DMS114 treated with DMSO at 0.1 percent for 48 hours (cell line): ENCODE data around the gene PNLIPRP2.

ENCODE experiments used
- DNase-seq: peaks from one replicate; lab custom pipeline; 2025; ENCODE audit not compliant: unreplicated experiment; lab: John Stamatoyannopoulos, UW

The PNLIPRP2 gene

GRCh38 chr10:116679351-116679750, 58.6 kb downstream of the PNLIPRP2 start:
- no peak for DNase-seq

GRCh38 chr10:116683166-116683565, 62.4 kb downstream of the PNLIPRP2 start:
- no peak for DNase-seq

GRCh38 chr10:116683821-116684220, 63.1 kb downstream of the PNLIPRP2 start:
- no peak for DNase-seq

- DNase-seq = no peak
These were observed 64.0 kb downstream of the PNLIPRP2 start for GRCh38 chr10:116684781-116685180.

- DNase-seq = no peak
These were observed 65.1 kb downstream of the PNLIPRP2 start for GRCh38 chr10:116685807-116686206.

GRCh38 chr10:116686632-116687031, 65.9 kb downstream of the PNLIPRP2 start:
- no peak for DNase-seq

- DNase-seq = no peak
These were observed 66.9 kb downstream of the PNLIPRP2 start for GRCh38 chr10:116687633-116688032.

- DNase-seq = no peak
These were observed 67.5 kb downstream of the PNLIPRP2 start for GRCh38 chr10:116688241-116688711.

GRCh38 chr10:116688741-116689495, 68.2 kb downstream of the PNLIPRP2 start:
- no peak for DNase-seq

- no peak for DNase-seq
These were observed 69.0 kb downstream of the PNLIPRP2 start for GRCh38 chr10:116689744-116690143.

- DNase-seq = no peak
These were observed 69.9 kb downstream of the PNLIPRP2 start for GRCh38 chr10:116690356-116691322.

- no peak for DNase-seq
These were observed 70.9 kb downstream of the PNLIPRP2 start for GRCh38 chr10:116691635-116692034.

- DNase-seq = no peak
These were observed 71.5 kb downstream of the PNLIPRP2 start for GRCh38 chr10:116692225-116692624.

- DNase-seq = no peak
These were observed 73.6 kb downstream of the PNLIPRP2 start for GRCh38 chr10:116694243-116694926.
